Fibroblast of skin of scalp (primary cell): ENCODE data around the gene MSH3.
"Not testable (repeated sequence)": the region's sequence is repeated elsewhere in the genome, so short reads cannot be mapped to it uniquely, and the experiment has no call there.

Experiments used
- DNase-seq: peaks from one replicate; pipeline ENCODE4 v3.0.0-alpha.2; 2013

The MSH3 gene

GRCh38 chr5:80707645-80708044 is 53.2 kb downstream of the MSH3 start:
- peak; percentile 35 for DNase-seq

- DNase-seq, result no peak
Observed at GRCh38 chr5:80711216-80711615, 56.8 kb downstream of the MSH3 start.

- peak; percentile 49 for DNase-seq
Observed at GRCh38 chr5:80711938-80712337, 57.5 kb downstream of the MSH3 start.

- no peak for DNase-seq
Observed at GRCh38 chr5:80712919-80713318, 58.5 kb downstream of the MSH3 start.

- no peak for DNase-seq
Observed at GRCh38 chr5:80713631-80714030, 59.2 kb downstream of the MSH3 start.

GRCh38 chr5:80714570-80715298 is 60.3 kb downstream of the MSH3 start:
- no peak for DNase-seq

GRCh38 chr5:80715887-80716286 is 61.4 kb downstream of the MSH3 start:
- no peak for DNase-seq

GRCh38 chr5:80720181-80720580 is 65.7 kb downstream of the MSH3 start:
- no peak for DNase-seq

GRCh38 chr5:80722916-80723315 is 68.5 kb downstream of the MSH3 start:
- no peak for DNase-seq

- no peak for DNase-seq
Observed at GRCh38 chr5:80725446-80725845, 71.0 kb downstream of the MSH3 start.

GRCh38 chr5:80736730-80737129 is 82.3 kb downstream of the MSH3 start:
- DNase-seq, result no peak

GRCh38 chr5:80738466-80738865 is 84.0 kb downstream of the MSH3 start:
- DNase-seq, result no peak

GRCh38 chr5:80739057-80739456 is 84.6 kb downstream of the MSH3 start:
- no peak for DNase-seq

- DNase-seq, result no peak
Observed at GRCh38 chr5:80739496-80739895, 85.0 kb downstream of the MSH3 start.

- DNase-seq, result no peak
Observed at GRCh38 chr5:80739898-80740297, 85.4 kb downstream of the MSH3 start.

GRCh38 chr5:80740488-80740887 is 86.0 kb downstream of the MSH3 start:
- not testable (repeated sequence) for DNase-seq

GRCh38 chr5:80740999-80741398 is 86.5 kb downstream of the MSH3 start:
- no peak for DNase-seq

- no peak for DNase-seq
Observed at GRCh38 chr5:80744149-80744548, 89.7 kb downstream of the MSH3 start.

- no peak for DNase-seq
Observed at GRCh38 chr5:80745490-80745889, 91.0 kb downstream of the MSH3 start.

- DNase-seq, result no peak
Observed at GRCh38 chr5:80747922-80748321, 93.5 kb downstream of the MSH3 start.

- no peak for DNase-seq
Observed at GRCh38 chr5:80752427-80752826, 98.0 kb downstream of the MSH3 start.

GRCh38 chr5:80753712-80754111 is 99.3 kb downstream of the MSH3 start:
- DNase-seq, result no peak

- DNase-seq, result no peak
Observed at GRCh38 chr5:80754900-80755299, 100.4 kb downstream of the MSH3 start.

GRCh38 chr5:80755626-80756025 is 101.2 kb downstream of the MSH3 start:
- no peak for DNase-seq

- no peak for DNase-seq
Observed at GRCh38 chr5:80756292-80756691, 101.8 kb downstream of the MSH3 start.
